ENCODE results near the gene KDELR3.
A peak's percentile ranks its signal among the peaks of the same experiment; 100 is the strongest.

KDELR3 gene

DNA sequence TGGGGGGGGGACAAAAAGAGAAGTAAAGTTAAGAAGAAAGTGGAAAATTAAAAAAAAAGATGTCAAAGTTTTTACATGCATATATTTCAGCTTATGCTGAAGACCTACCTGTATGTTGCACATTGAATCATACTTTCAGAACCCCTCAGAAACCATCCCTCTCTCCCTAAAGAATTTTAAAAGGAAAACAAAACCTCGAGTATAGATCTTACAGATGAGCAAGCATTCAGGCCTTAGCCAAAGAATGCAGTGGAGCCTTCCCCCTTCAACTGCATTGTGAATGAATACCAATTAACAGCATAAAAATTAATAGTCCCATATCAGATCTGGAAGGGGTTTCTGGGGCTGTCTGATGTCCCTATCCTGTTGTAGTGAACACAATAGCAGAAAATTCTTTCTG is 16.3 kb downstream of the KDELR3 start:
- no peak for DNase-seq (ENCODE audit: low read depth)

DNA sequence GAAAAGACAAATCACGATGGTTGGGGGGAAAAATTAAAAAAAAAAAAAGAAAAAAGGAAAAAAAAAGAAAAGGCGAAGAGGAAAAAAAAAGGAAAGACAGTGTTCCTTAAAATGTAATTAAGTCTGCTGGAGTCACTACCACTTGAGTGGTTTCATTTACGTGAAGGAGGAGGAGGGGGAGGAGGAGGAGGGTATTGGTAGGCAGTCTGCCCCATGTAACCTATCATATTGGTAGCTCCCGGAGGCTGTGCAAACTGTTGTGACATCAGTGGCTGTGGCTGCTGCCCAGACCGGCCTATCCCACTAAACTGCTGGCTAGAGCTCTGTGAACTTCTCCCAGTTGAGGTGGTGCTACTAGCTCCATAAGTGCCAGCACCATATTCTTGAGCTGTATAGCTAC is 17.9 kb downstream of the KDELR3 start:
- no peak for DNase-seq (ENCODE audit: low read depth)

DNA sequence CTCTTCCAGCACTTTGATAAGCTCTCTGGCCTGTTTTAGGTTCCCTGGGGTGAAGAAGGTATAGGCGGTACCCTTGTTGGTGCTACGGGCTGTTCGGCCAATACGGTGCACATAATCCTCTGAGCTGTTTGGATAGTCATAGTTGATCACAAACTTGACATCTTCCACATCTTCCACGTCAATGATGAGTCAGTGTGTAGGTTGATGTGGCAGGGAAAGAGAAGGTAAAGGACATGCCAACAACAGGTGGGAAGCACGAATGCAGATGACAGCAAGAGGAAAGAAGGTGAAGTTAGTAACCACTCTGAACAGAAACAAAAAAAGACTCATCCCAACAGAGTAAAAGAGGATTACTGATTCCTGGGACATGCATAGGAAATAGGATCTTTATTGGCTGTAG is 20.1 kb downstream of the KDELR3 start:
- DNase-seq (ENCODE audit: low read depth): no peak

DNA sequence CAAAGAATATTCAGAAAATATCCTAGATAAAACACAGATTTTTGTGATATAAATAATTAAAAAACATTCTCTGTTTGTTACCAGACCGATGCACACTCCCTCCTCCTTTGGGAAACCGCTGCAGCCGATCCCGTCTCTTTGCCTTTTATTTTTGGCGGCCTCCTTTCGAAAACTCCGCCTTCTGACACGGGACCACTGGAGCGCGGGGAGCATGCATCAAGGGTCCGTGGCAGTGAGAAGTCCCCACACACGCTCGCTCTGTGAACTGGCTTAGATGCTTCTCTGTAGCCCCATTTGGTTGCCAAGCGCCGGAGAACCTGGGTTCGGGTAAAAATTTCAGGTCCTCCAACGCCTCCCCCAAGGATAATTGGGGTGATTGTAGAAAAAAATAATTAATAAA is 21.2 kb downstream of the KDELR3 start:
- DNase-seq (ENCODE audit: low read depth): no peak

DNA sequence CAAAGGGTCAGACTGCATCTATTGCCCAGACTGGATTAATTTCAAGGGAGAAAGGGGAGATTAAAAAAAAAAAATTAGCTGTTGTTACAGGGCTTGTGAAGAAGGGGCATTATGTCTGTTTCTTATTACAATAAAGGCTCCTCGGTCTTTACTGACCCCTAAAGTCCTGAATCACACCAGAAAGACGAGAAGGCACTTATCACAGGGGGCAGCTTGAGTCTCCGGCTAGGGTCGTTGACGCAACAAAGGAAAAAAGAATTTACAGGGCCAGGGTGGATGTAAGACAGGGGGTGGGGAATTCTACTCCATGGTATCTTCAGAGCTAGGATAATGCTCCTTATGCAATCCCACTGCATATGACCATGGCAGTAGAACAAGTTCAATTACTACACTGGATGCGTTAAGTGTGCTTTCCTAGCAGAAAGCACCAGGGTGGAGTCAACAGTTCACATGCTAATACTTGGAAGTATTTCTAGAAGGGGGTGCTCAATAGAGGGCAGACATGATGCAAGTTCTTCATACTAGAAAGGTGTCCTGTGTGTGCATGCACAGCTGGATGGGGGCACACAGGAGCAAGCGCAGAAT is 21.8 kb downstream of the KDELR3 start:
- no peak for DNase-seq (ENCODE audit: low read depth)

DNA sequence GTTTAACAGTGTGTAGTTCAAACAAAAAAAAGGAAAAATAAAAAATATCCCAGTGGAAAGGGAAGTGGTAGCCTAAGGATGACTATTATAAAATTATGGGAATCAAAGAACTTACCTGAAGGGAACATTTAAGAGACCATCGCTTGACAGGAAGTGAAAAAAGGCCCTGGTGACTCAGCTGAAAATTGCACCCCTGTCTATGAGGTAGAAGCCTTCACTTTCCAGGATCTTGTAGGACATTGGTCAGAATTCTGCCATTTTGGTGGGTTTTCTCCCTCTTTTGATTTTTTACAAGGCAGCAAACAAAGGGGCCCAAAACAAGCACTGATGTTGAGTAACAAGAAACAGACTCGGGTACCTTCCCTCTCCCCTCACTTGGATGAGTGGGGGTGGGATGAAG is 22.6 kb downstream of the KDELR3 start:
- no peak for DNase-seq (ENCODE audit: low read depth)

DNA sequence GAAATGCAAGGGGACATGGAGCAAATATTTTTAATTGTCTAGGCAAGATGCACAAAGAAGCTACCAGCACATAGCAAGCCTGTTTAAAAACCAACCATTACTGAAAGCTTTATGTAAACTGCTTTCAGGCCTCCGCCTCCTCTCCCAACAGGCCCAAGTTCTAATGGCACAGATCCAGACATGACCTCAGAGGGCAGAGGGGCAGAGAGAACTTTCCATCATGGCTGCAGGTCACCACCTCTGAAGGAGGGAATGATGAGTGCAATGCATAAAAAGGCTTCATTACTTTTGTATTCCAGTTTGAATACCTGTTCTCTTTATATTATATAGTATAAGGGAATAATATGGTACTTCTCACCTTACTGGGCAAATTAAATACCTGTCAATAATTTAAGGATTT is 23.0 kb downstream of the KDELR3 start:
- no peak for DNase-seq (ENCODE audit: low read depth)

DNA sequence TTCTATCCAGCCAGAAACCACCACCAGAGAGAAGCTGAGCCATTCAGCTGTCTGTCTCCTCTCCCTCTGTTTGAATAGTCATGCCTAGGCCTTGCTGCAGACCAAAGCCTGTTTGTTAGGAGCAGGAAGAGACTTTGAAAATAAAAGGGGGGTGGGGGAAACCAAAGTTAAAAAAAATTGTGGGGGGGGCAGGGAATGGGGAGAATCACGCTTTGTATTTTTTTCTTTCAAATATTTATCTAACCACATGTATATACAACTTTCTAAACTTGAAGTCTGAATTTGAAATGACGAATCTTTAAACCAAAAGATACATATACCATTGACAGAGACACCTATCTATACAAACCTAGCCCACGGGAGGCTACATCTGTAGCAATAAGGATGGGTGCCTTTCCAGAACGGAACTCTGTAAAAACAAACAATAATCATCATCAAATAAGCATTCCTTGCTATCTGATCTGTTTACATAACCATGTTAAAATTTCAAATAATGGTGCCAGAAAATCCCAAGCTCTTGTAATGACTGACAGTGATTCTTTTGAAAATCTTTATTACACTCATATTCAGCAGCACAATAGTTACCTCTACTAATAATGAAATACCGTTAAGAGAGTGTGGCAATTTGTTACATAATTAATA is 23.9 kb downstream of the KDELR3 start:
- no peak for DNase-seq (ENCODE audit: low read depth)

DNA sequence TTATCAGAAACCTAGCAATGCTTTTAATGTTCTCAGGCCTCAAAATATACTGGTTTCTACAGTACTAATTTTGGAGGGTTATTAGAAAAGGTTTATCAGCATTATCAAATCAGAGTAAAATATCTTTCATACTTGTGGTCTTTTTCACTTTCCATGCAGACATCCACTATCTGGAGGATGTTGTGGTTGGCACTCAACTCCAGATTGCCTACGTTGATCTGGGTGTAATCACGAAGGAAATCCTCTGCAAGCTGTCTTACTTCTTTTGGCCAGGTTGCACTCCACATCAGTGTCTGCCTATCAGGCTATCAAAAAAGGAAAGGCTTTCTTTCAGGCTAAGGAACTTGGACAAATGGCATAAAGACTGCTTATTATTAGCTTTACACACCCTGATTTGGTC is 26.6 kb downstream of the KDELR3 start:
- no peak for DNase-seq (ENCODE audit: low read depth)

DNA sequence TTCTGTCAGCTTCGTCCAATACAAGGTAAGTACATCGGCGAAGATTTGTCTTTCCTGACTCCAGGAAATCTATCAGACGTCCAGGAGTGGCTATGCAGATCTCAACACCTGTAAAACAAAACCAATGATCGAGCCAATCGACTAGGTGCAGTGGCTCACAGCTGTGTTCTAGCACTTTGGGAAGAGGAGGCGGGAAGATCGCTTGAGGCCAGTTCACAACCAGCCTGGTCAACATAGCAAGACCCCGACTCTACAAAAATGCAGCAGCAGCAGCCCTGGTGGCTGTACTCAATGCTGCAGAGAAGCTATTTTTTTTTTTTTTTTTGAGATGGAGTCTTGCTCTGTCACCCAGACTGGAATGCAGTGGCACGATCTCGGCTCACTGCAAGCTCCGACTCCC is 27.0 kb downstream of the KDELR3 start:
- DNase-seq (ENCODE audit: low read depth): no peak

DNA sequence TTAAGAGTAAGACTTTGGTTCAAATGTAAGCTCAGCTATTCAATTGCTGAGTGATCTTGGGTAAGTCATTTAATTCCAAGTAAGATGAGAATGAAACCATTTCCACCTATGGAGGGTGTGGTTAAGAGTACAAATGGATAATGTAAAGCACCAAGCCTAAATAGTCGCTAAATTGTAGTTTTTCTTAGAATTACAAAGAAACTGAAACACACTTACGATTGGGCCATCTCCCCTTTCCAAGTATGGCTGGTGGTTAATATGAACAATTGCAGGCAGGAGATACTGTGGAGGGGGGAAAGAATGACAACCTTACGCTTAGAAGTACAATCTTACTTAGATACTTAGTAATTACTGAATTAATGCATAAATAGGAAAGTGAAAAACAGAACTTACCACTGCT is 30.0 kb downstream of the KDELR3 start:
- no peak for DNase-seq (ENCODE audit: low read depth)

DNA sequence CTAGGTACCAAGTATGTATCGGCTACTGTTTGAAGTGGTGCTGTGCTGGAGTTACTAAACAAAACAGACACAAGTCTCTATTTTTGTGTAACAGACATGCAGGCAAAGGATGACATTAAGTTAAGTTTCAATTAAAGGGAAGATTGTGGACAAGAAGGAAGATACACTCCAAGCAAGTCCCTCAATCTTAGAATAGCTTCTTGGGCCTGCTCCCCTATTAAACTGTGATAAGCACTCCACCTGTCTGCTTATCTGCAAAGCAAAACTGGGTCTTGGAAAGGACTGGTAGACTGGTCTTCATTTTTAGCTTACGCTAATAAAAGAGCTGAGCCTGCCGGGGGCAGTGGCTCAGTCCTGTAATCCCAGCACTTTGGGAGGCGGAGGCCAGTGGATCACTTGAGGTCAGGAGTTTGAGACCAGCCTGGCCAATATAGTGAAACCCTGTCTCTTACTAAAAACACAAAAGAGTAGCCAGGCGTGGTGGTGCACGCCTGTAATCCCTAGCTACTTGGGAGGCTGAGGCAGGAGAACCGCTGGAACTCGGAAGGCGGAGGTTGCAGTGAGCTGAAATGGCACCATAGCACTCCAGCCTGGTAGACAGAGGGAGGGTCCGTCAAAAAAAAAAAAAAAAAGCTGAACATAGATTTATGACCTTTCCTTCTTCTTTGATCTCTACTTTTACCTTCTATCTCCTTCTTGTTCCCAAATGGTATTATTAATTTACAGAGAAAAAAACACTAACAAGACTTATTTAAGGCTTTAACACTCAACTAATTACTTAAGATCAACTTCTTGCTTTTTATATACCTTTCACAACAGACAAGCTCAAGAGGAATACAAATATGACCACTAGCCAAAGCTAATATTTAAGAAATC is 34.1 kb downstream of the KDELR3 start:
- no peak for DNase-seq (ENCODE audit: low read depth)

DNA sequence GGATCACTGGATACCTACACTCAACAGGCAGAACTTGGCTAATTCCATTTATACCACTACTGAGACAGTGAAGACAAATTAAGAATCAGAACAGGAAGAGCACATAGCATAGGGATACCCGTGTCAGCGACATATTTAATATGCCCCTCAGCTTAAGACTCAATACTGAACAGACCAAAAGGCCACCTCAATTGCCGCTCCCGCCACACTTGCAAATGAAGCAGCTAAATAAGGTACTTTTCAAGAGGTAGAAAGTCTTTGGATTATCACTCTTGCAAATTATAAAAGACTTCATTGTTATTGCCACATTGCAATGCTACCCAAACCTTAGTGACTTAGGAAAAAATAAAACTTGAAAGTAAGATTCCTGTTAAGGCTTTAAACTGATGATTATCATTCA is 35.1 kb downstream of the KDELR3 start:
- no peak for DNase-seq (ENCODE audit: low read depth)

DNA sequence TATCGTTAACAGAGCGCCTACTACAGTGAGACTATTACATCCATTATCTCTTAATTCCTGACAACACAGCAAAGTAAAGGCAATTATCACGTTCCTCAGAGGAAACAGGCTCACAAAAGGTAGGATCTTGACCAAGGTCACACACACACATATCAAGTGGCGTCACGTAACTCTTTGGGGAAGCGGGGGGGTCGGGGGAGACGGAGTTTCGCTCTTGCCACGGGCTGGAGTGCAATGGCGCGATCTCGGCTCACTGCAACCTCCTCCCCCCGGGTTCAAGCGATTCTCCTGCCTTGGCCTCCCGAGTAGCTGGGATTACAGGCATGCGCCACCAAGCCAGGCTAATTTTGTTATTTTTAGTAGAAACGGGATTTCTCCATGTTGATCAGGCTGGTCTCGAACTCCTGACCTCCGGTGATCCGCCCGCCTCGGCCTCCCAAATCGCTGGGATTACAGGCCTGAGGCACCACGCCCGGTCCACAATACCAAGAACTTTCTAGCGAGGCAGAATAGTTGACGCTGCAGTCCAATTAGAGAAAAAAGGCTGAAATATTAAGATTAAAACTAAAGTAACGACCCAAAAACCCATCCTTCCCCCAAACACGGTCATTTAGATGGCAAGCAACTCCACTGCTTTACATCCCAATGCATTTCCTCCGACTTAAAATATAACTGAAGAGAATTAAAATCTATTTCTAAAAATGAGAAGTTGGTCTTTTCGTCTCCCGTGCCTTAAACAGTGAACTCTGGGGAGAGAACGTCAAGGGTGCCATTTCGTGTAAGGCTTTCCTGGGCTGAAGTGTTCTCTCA is 37.0 kb downstream of the KDELR3 start:
- DNase-seq (ENCODE audit: low read depth): peak; percentile 26

DNA sequence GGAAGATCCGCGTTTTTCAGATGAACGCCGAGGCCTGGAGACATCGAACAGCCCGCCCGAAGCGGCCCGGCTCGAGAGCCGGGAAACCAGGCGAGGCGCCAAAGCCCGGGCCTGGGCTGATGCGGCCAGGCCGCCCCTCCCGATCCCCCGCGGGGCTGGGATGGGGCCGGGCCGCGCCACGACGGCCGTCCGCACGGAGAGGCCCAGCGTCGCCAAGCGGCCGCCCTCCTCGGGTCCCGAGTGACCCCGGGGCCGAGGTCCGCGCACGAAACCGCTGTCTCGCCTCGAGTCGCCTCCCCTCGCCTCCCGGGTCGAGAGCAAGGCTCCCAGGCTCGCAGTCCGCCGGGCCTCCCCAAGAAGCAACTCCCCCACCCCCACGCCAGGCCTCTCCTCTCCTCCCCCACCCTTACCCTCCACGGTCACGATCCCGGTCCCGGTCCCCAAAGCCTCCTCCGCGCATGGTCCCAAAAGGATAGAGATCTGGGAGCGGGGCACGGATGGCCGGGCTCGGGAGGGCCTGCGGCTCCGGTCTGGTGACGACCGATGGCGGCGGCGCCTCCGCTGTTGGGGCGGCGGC is 37.7 kb downstream of the KDELR3 start:
- DNase-seq (ENCODE audit: low read depth): peak; percentile 29

DNA sequence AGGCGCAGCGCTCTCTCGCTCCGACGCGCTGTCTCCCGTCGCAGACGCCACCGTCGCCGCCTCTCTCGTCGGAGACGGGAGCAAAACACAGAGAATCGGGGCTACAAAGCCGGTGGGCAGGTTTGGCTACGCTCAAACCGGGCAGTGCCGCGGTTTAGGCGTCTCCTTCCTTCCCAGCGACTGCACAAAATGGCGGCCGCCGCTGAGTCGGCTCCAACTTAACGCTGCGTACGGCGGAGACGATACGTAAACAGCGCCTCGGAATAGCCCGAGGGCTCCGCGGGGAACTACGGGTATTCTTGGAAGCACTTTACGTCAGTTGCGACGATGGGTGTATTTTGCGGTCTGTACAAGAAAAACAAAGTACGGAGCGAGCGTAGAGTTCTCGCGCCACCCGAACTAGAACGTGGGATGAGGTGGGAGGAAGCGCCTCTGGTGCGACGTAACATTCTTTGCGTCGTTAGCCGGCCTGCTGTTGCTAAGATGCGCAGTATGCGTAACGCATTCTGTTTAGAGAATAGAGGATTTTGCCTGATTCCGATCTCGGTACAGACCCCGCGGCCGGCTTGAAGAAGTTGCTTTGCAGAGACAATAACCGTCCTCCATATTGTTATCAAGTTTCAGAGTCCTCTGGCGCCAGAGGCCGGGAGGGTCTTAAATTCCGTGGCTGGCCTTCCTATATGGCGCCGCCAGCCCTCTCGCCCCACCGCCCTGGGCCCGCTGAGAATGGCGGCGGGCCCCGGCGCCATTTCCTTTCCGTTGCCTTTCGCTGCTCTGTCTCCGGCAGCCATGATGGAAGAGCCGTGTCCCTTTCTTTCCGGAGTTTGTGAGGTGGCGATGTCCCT is 38.4 kb downstream of the KDELR3 start, which contains the start of gene DDX17:
Gene DDX17, minus strand, starts transcription at position 194 of the 845 bp plus-strand sequence.
- peak; percentile 93 for DNase-seq (ENCODE audit: low read depth)

DNA sequence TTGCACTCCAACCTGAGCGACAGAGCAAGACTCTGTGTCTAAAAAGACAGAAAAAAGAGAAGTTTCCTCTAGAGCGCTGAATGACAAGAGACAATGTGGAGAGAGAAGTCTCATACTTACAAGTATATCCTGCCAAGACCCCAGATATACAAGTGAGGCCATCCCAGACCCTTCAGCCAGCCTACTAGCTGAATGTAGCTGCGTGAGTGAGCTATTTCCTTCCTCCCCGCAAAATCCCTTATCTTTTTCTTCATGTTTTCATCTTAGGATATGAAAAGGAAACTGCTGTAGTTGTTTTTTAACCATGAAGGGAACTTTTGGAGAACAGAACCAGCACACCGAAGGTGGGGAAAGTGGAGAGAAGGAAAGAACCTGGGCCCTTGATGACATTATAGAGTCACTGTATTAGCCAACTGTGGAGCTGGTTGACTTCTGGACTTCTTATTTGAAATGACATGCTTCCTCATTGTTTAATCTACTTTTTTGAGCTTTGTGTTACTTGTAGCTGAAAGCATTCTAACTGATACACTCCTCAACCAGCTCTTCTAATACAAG is 42.6 kb downstream of the KDELR3 start:
- DNase-seq (ENCODE audit: low read depth): no peak

DNA sequence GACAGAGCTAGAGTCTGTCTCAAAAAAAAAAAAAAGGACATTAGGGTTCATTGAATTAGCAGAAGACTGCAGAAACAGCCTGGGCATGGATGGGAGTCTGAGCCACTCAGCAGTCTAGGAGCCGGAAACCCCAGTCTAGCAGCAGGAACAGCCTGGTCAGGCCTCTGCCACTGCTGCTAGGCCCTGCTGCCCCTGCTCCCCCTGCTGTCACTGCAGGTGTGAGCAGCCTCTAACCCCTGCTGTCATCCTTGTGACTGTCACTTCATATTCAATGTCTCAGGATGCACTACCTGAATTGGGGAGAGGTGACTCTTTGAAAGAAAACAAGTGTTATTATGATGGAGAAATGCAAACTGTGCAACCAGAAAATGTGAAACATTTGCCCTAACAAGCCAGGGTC is 45.2 kb downstream of the KDELR3 start:
- peak; percentile 24 for DNase-seq (ENCODE audit: low read depth)

DNA sequence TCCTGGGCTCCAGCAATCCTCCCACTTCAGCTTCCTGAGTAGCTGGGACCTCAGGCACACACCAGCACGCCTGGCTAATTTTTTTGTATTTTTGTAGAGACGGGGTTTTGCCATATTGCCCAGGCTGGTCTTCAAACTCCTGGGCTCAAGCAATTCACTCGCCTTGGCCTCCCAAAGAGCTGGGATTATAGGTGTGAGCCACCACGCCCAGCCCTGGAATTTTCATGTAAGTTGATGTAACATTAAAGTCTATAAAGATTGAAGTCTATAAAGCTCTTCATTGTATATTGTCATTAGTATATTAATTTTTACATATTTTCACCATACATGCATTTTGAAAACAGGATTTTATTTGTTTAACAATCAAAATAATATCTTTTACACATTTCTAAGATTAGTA is 50.7 kb downstream of the KDELR3 start:
- DNase-seq (ENCODE audit: low read depth): no peak

DNA sequence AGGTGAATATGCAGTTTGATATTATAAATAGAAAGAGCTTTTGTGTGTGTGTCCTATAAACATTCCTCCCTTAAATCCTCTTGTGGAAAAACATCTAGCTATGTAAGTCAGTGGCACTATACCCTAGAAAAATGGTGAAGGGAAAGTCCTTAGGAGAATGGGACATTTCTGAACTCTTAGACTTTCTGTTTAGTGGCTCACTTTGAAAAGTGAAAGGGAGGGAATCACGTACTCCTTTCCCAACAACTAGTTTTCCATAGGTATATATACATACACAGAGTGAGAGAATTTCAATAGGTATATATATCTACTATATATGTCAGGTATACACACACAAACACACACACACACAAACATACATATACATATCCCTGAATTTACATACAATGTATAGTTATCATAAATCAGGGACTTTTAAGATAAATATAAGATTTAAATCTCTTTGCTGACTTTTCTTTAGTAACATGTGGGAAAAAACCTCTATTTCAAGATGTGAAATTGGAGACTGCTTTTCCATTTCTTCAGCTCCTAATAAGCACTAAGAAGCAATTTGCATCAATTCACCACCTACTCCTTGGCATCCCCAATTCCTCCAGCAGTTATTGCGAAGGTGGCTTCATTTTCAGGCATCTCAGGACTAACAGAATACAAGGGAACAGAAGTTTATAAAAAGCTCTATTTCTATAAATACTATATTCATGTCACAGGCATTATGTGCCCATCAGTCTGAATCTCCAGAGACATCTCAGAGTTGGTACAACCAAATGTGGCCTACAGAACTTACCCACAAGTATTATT is 51.8 kb downstream of the KDELR3 start:
- no peak for DNase-seq (ENCODE audit: low read depth)

Data from activated gamma-delta T cell treated with anti-CD3 and anti-CD28 coated beads, Interleukin-2, amount 50 U/mL, for 16 hours (primary cell).